Mammary epithelial cell (primary cell): Measurements from ENCODE around the gene PRKN.

Experiments used
- EZH2 ChIP-seq: IDR thresholded peaks from 2 replicates; pipeline ENCODE4 v1.6.1; 2012; ENCODE audit warnings: low read length, inconsistent platforms, borderline replicate concordance
- TF ChIP-seq, protein P1 (sequence below), 2 donors: IDR thresholded peaks in 1 of 2; conservative IDR thresholded peaks in 1 of 2; 2 replicates each; pipeline ENCODE4 v1.5.1; 2011 to 2012; ENCODE audit warnings: inconsistent platforms in 2 of 2, low read length in 2 of 2, mild to moderate bottlenecking in 2 of 2, control low read depth in 1 of 2, low read depth in 1 of 2; ENCODE audit not compliant: insufficient read depth in 1 of 2; ENCODE audit errors: extremely low read depth in 1 of 2

DNA sequence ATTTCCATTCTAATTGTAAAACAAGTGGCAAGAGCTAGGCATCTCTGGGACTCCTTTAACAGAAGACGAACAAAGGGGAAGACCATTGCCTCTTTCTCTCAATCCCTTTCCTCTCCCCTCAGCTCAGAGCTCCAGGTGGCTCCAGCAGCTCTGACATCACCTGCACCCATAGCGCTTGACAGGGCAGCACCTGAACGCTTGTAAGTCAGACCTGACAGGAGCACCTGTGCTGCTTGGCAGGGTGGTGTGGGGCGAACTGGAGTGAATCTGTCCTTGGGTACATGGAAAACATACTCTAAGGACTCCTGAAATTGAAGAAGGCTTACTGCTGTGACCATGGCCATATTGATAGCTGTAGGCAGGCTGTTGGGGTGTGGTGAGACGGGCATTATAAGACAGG lies 1044.2 kb downstream of the PRKN start:
- TF ChIP-seq, protein P1, sequence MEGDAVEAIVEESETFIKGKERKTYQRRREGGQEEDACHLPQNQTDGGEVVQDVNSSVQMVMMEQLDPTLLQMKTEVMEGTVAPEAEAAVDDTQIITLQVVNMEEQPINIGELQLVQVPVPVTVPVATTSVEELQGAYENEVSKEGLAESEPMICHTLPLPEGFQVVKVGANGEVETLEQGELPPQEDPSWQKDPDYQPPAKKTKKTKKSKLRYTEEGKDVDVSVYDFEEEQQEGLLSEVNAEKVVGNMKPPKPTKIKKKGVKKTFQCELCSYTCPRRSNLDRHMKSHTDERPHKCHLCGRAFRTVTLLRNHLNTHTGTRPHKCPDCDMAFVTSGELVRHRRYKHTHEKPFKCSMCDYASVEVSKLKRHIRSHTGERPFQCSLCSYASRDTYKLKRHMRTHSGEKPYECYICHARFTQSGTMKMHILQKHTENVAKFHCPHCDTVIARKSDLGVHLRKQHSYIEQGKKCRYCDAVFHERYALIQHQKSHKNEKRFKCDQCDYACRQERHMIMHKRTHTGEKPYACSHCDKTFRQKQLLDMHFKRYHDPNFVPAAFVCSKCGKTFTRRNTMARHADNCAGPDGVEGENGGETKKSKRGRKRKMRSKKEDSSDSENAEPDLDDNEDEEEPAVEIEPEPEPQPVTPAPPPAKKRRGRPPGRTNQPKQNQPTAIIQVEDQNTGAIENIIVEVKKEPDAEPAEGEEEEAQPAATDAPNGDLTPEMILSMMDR (conservative IDR thresholded peaks at IDR 0.05 in 1 of 2, IDR thresholded peaks at IDR 0.05 in 1 of 2; ENCODE audit: extremely low read depth in 1 of 2, insufficient read depth in 1 of 2, low read depth in 1 of 2, low read length in 2 of 2), result no peak
- no peak for TF ChIP-seq EZH2
